HG03060 (cell line): Measurements from ENCODE around the gene SLTM.
A peak's percentile ranks its signal among the peaks of the same experiment; 100 is the strongest.
"Not testable (repeated sequence)": the region's sequence is repeated elsewhere in the genome, so short reads cannot be mapped to it uniquely, and the experiment has no call there.

Experiments used
- ATAC-seq: cut with Tn5 transposase; IDR thresholded peaks from one replicate; pipeline ENCODE4 v1.9.1; 2021; ENCODE audit warnings: low read depth, moderate number of reproducible peaks; ENCODE audit not compliant: unreplicated experiment

The SLTM gene

GRCh38 chr15:58933281-58934113 lies at the start of gene SLTM:
TSS of gene SLTM (minus strand) at chr15:58933679. CDS start at chr15:58933565, 114 bp downstream.
- ATAC-seq = peak; percentile 54

GRCh38 chr15:58983261-58983660 lies 49.8 kb upstream of the SLTM start:
- ATAC-seq = no peak

GRCh38 chr15:58981808-58982475 lies 48.5 kb upstream of the SLTM start:
- ATAC-seq = no peak

- ATAC-seq = no peak
These were observed 47.0 kb upstream of the SLTM start for GRCh38 chr15:58980351-58980939.

GRCh38 chr15:58977887-58978286 lies 44.4 kb upstream of the SLTM start:
- ATAC-seq = no peak

- no peak for ATAC-seq
These were observed 34.0 kb upstream of the SLTM start for GRCh38 chr15:58967479-58967878.

GRCh38 chr15:58966698-58967097 lies 33.2 kb upstream of the SLTM start:
- no peak for ATAC-seq

- no peak for ATAC-seq
These were observed 29.4 kb upstream of the SLTM start for GRCh38 chr15:58962662-58963565.

GRCh38 chr15:58962136-58962535 lies 28.7 kb upstream of the SLTM start:
- ATAC-seq = no peak

- no peak for ATAC-seq
These were observed 25.3 kb upstream of the SLTM start for GRCh38 chr15:58958811-58959210.

- no peak for ATAC-seq
These were observed 23.9 kb upstream of the SLTM start for GRCh38 chr15:58957101-58957973.

GRCh38 chr15:58952751-58953150 lies 19.3 kb upstream of the SLTM start:
- no peak for ATAC-seq

- no peak for ATAC-seq
These were observed 18.0 kb upstream of the SLTM start for GRCh38 chr15:58951388-58952007.

GRCh38 chr15:58947179-58947578 lies 13.7 kb upstream of the SLTM start:
- ATAC-seq = no peak

- ATAC-seq = not testable (repeated sequence)
These were observed 1.5 kb upstream of the SLTM start for GRCh38 chr15:58934974-58935373.

GRCh38 chr15:58934521-58934920 lies 1.0 kb upstream of the SLTM start:
- ATAC-seq = no peak

- no peak for ATAC-seq
These were observed 602 bp upstream of the SLTM start for GRCh38 chr15:58934114-58934447.

- peak; percentile 2 for ATAC-seq
These were observed 684 bp downstream of the SLTM start for GRCh38 chr15:58932710-58933280.
